SK-N-SH treated with all-trans-retinoic acid at 6 μM for 48 hours (cell line): ENCODE data around the gene CDCP1.

ENCODE experiments used
- ATAC-seq: fragments of 200-7000 bp; cut with Tn5 transposase; 3 replicates; pipeline ENCODE4 v1.9.1; 2020; ENCODE audit warnings: mild to moderate bottlenecking, moderate library complexity
- ARNTL ChIP-seq: fragments of 450-650 bp; formaldehyde crosslinking; IDR thresholded peaks from 2 replicates; pipeline ENCODE4 v1.5.0; 2020; ENCODE audit warnings: low read depth, mild to moderate bottlenecking, moderate library complexity, borderline replicate concordance
- BACH2 ChIP-seq: fragments of 250-450 bp; sonication (Bioruptor Pico); IDR thresholded peaks from 2 replicates; pipeline ENCODE4 v1.9.0; 2021; ENCODE audit warnings: mild to moderate bottlenecking, borderline replicate concordance
- CREB5 ChIP-seq: fragments of 250-450 bp; sonication (Bioruptor Pico); IDR thresholded peaks from 2 replicates; pipeline ENCODE4 v1.5.1; 2020; ENCODE audit warnings: low read depth, mild to moderate bottlenecking, moderate library complexity
- CSDC2 ChIP-seq: fragments of 250-450 bp; sonication (Bioruptor Pico); IDR thresholded peaks from 2 replicates; pipeline ENCODE4 v1.5.0; 2020; ENCODE audit warnings: mild to moderate bottlenecking, moderate library complexity
- CSRNP3 ChIP-seq: fragments of 250-450 bp; sonication (Bioruptor Pico); IDR thresholded peaks from 2 replicates; pipeline ENCODE4 v1.5.1; 2021; ENCODE audit warnings: mild to moderate bottlenecking, moderate library complexity
- ESRRG ChIP-seq: fragments of 250-450 bp; sonication (Bioruptor Pico); IDR thresholded peaks from 2 replicates; pipeline ENCODE4 v1.6.1; 2021; ENCODE audit warnings: mild to moderate bottlenecking
- GLIS3 ChIP-seq: fragments of 250-450 bp; sonication (Bioruptor Pico); IDR thresholded peaks from 2 replicates; pipeline ENCODE4 v1.5.0; 2020; ENCODE audit warnings: mild to moderate bottlenecking, moderate library complexity
- ISL1 ChIP-seq: fragments of 250-450 bp; sonication (Bioruptor Pico); IDR thresholded peaks from 2 replicates; pipeline ENCODE4 v2.1.2; 2022; ENCODE audit warnings: mild to moderate bottlenecking, moderate library complexity
- PATZ1 ChIP-seq: fragments of 250-450 bp; sonication (Bioruptor Pico); IDR thresholded peaks from 2 replicates; pipeline ENCODE4 v1.8.0; 2020; ENCODE audit warnings: mild to moderate bottlenecking, moderate library complexity, borderline replicate concordance
- POU6F1 ChIP-seq: fragments of 250-450 bp; sonication (Bioruptor Pico); IDR thresholded peaks from 2 replicates; pipeline ENCODE4 v1.8.0; 2021; ENCODE audit warnings: low read depth, mild to moderate bottlenecking, moderate library complexity, borderline replicate concordance
- PPARA ChIP-seq: fragments of 250-450 bp; sonication (Bioruptor Pico); IDR thresholded peaks from 2 replicates; pipeline ENCODE4 v1.5.0; 2020; ENCODE audit warnings: mild to moderate bottlenecking, borderline replicate concordance
- RARB ChIP-seq: fragments of 250-450 bp; sonication (Bioruptor Pico); IDR thresholded peaks from 2 replicates; pipeline ENCODE4 v1.8.0; 2021; ENCODE audit warnings: mild to moderate bottlenecking, moderate library complexity
- SNAI2 ChIP-seq: fragments of 250-450 bp; sonication (Bioruptor Pico); IDR thresholded peaks from 2 replicates; pipeline ENCODE4 v1.5.0; 2020; ENCODE audit warnings: mild to moderate bottlenecking, moderate library complexity
- TCF4 ChIP-seq: fragments of 250-450 bp; sonication (Bioruptor Pico); IDR thresholded peaks from 2 replicates; pipeline ENCODE4 v1.8.0; 2021; ENCODE audit warnings: mild to moderate bottlenecking, moderate library complexity, borderline replicate concordance
- TOX ChIP-seq: fragments of 250-450 bp; sonication (Bioruptor Pico); IDR thresholded peaks from 2 replicates; pipeline ENCODE4 v1.8.0; 2021; ENCODE audit warnings: mild to moderate bottlenecking, moderate library complexity, borderline replicate concordance
- ZC3H10 ChIP-seq: fragments of 250-450 bp; sonication (Bioruptor Pico); IDR thresholded peaks from 2 replicates; pipeline ENCODE4 v1.5.1; 2021; ENCODE audit warnings: mild to moderate bottlenecking, moderate library complexity
- ZFP3 ChIP-seq: fragments of 250-450 bp; sonication (Bioruptor Pico); IDR thresholded peaks from 2 replicates; pipeline ENCODE4 v1.5.0; 2020; ENCODE audit warnings: mild to moderate bottlenecking, moderate library complexity
- ZFP30 ChIP-seq: fragments of 450-650 bp; formaldehyde crosslinking; IDR thresholded peaks from 2 replicates; pipeline ENCODE4 v1.5.0; 2022; ENCODE audit warnings: mild to moderate bottlenecking, moderate library complexity
- ZNF565 ChIP-seq: fragments of 450-650 bp; formaldehyde crosslinking; conservative IDR thresholded peaks from 2 replicates; pipeline ENCODE4 v1.5.0; 2020; ENCODE audit warnings: low read depth, mild to moderate bottlenecking, moderate library complexity
- ZNF70 ChIP-seq: fragments of 450-650 bp; formaldehyde crosslinking; IDR thresholded peaks from 2 replicates; pipeline ENCODE4 v1.5.0; 2020; ENCODE audit warnings: mild to moderate bottlenecking, moderate library complexity

Gene CDCP1

GRCh38 chr3:45170096-45170495 is 23.9 kb upstream of the CDCP1 start:
- no peak for ATAC-seq
- TF ChIP-seq CSDC2 (CRISPR knock-in tag): no peak
- TF ChIP-seq ZFP30: no peak
- TF ChIP-seq GLIS3 (CRISPR knock-in tag): no peak
- no peak for TF ChIP-seq ZNF70 (CRISPR knock-in tag)
- no peak for TF ChIP-seq TOX (CRISPR knock-in tag)
- TF ChIP-seq CSRNP3: no peak
- no peak for TF ChIP-seq ESRRG (CRISPR knock-in tag)
- no peak for TF ChIP-seq SNAI2 (CRISPR knock-in tag)
- no peak for TF ChIP-seq ZFP3
- no peak for TF ChIP-seq PPARA (CRISPR knock-in tag)

GRCh38 chr3:45169125-45169904 is 23.1 kb upstream of the CDCP1 start:
- TF ChIP-seq TOX (CRISPR knock-in tag) (no peak), ZFP3 (no peak), ZNF565 (CRISPR knock-in tag) (no peak), TCF4 (CRISPR knock-in tag) (no peak), ARNTL (CRISPR knock-in tag) (no peak), CREB5 (CRISPR knock-in tag) (no peak), ZC3H10 (CRISPR knock-in tag) (no peak), PPARA (CRISPR knock-in tag) (no peak), RARB (CRISPR knock-in tag) (no peak), ZNF70 (CRISPR knock-in tag) (no peak), ESRRG (CRISPR knock-in tag) (no peak), ISL1 (CRISPR knock-in tag) (no peak)
- no peak for ATAC-seq

GRCh38 chr3:45168451-45168850 is 22.3 kb upstream of the CDCP1 start:
- ATAC-seq: no peak
- TF ChIP-seq PATZ1 (no peak), ESRRG (CRISPR knock-in tag) (no peak), TOX (CRISPR knock-in tag) (no peak)
- TF ChIP-seq, all 23 proteins: peak for 0

- 0 out of 2 replicates have a peak, but pooled peaks have one; percentile 75 for TF ChIP-seq BACH2 (CRISPR knock-in tag)
- TF ChIP-seq ZFP3: 0 out of 2 replicates have a peak, but pooled peaks have one; percentile 58
- 0 out of 2 replicates have a peak, but pooled peaks have one; percentile 29 for TF ChIP-seq CSDC2 (CRISPR knock-in tag)
- TF ChIP-seq ISL1 (CRISPR knock-in tag): no peak
- peak; percentile 99 for ATAC-seq
Observed at GRCh38 chr3:45167011-45167911, 21.1 kb upstream of the CDCP1 start.

- ATAC-seq: no peak
- TF ChIP-seq CSRNP3 (no peak), BACH2 (CRISPR knock-in tag) (no peak), TCF4 (CRISPR knock-in tag) (no peak), SNAI2 (CRISPR knock-in tag) (no peak), CSDC2 (CRISPR knock-in tag) (no peak), ZNF565 (CRISPR knock-in tag) (no peak), POU6F1 (CRISPR knock-in tag) (no peak)
Observed at GRCh38 chr3:45166321-45166879, 20.2 kb upstream of the CDCP1 start.
